Measurements from ENCODE around the gene CDX4. TPM values are rescaled to one million over a fixed set of nuclear protein-coding genes. Genes with fewer than 3 reads are reported as not detected.

The CDX4 gene
- polyA plus RNA-seq, 1 of the 3 experiments (the other 2 are of a cell fraction) = not detected

DNA sequence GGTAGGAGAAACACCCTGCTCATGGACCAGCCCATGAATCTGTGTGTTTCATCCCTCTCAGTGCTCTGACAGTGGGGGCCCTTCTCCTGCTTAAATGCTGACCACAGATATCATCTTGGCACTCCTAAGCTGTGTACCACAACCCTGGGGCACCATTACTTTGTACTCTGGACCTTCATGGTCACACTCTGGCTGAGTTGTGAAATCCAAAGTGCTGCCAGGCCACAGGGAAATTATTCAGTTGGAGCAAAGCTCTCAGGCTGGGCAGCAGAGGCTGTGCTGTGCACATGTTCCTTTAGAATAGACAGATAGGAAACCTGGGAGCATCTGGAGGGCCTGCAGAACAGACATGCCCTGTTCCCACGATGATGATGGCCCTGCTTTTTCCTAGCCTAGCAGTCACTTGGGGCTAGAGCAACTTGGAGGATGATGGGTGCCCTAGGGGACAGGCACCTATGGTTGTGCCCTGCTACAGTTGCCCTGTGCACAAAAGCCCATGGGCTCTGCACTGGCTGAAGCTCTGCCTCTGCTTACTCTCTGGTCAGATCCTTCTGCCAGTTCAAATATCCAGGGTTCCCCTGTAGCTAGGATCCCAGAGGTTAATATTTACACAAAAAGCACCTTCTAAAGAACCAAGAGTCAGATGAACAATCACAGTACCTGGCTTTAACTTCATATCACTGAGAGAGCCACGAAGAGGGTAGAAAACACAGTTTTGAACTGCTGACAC lies 48.5 kb upstream of the CDX4 start (continued):
- TF ChIP-seq PBX3 (IDR thresholded peaks at IDR 0.05) = no peak
- TF ChIP-seq CHD2 (IDR thresholded peaks at IDR 0.05; ENCODE audit: low read length, partially characterized antibody) = no peak
- no peak for TF ChIP-seq MEF2A (IDR thresholded peaks at IDR 0.05; ENCODE audit: borderline replicate concordance, low read depth)
- no peak for TF ChIP-seq NRF1 (IDR thresholded peaks at IDR 0.05; ENCODE audit: low read depth, low read length)
- no peak for TF ChIP-seq MAX (IDR thresholded peaks at IDR 0.05; ENCODE audit: low read depth)

- Histone ChIP-seq H3K36me3 (replicated peaks in 1 of 2; ENCODE audit: control insufficient read depth in 1 of 2, insufficient read depth in 2 of 2, low read length in 1 of 2) (no peaks in the 10 kb centered on the region), H3K27ac (ENCODE audit: low read depth in 2 of 2, low read length in 1 of 2) (no peak overlapping the region), H4K20me1 (ENCODE audit: insufficient read depth) (no peaks in the 10 kb centered on the region), H3K27me3 (ENCODE audit: insufficient read depth) (no peaks in the 10 kb centered on the region), H3K79me2 (ENCODE audit: insufficient read depth) (no peaks in the 10 kb centered on the region), H3K4me1 (ENCODE audit: control insufficient read depth in 1 of 2, insufficient read depth in 2 of 2, low read depth in 1 of 2, low read length in 1 of 2) (no peaks in the 10 kb centered on the region), H3K9ac (no peak overlapping the region), H2AFZ (ENCODE audit: low read depth) (no peak overlapping the region), H3K9me3 (no peaks in the 10 kb centered on the region), H3F3A (replicated peaks; ENCODE audit: insufficient read depth) (no peaks in the 10 kb centered on the region), H3K4me2 (no peak overlapping the region), H3K4me3 (ENCODE audit: low read depth in 2 of 2, low read length in 1 of 2) (no peak overlapping the region), H3K9me2 (no peaks in the 10 kb centered on the region)
- no peak for TF ChIP-seq MXI1 (IDR thresholded peaks at IDR 0.05; ENCODE audit: low read depth, low read length)
- TF ChIP-seq GABPA (IDR thresholded peaks at IDR 0.05; ENCODE audit: low read depth) = no peak
- TF ChIP-seq IRF3 (IDR thresholded peaks at IDR 0.05; ENCODE audit: low read depth, low read length) = no peak
- TF ChIP-seq, protein P1, sequence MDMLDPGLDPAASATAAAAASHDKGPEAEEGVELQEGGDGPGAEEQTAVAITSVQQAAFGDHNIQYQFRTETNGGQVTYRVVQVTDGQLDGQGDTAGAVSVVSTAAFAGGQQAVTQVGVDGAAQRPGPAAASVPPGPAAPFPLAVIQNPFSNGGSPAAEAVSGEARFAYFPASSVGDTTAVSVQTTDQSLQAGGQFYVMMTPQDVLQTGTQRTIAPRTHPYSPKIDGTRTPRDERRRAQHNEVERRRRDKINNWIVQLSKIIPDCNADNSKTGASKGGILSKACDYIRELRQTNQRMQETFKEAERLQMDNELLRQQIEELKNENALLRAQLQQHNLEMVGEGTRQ (IDR thresholded peaks at IDR 0.05; ENCODE audit: borderline replicate concordance, low read depth, low read length) = no peak
- no peak for TF ChIP-seq EZH2phosphoT487 (IDR thresholded peaks at IDR 0.05; ENCODE audit: borderline replicate concordance, low read depth)
- no peak for TF ChIP-seq RAD21 (IDR thresholded peaks at IDR 0.05; ENCODE audit: low read length)
- TF ChIP-seq FOXJ3 (CRISPR knock-in tag; IDR thresholded peaks at IDR 0.05) = no peak
- no peak for TF ChIP-seq SMC3 (IDR thresholded peaks at IDR 0.05; ENCODE audit: low read depth, low read length)
- no peak for TF ChIP-seq EP300 (IDR thresholded peaks at IDR 0.05; ENCODE audit: borderline replicate concordance in 1 of 2, low read depth in 1 of 2, low read length in 1 of 2)
- TF ChIP-seq, protein P2, sequence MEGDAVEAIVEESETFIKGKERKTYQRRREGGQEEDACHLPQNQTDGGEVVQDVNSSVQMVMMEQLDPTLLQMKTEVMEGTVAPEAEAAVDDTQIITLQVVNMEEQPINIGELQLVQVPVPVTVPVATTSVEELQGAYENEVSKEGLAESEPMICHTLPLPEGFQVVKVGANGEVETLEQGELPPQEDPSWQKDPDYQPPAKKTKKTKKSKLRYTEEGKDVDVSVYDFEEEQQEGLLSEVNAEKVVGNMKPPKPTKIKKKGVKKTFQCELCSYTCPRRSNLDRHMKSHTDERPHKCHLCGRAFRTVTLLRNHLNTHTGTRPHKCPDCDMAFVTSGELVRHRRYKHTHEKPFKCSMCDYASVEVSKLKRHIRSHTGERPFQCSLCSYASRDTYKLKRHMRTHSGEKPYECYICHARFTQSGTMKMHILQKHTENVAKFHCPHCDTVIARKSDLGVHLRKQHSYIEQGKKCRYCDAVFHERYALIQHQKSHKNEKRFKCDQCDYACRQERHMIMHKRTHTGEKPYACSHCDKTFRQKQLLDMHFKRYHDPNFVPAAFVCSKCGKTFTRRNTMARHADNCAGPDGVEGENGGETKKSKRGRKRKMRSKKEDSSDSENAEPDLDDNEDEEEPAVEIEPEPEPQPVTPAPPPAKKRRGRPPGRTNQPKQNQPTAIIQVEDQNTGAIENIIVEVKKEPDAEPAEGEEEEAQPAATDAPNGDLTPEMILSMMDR (IDR thresholded peaks at IDR 0.05) = no peak
- TF ChIP-seq TCF12 (IDR thresholded peaks at IDR 0.05) = no peak
- no peak for TF ChIP-seq RXRA (IDR thresholded peaks at IDR 0.05; ENCODE audit: borderline replicate concordance, low read depth)
- 2% methylated on average over 4 of the region's 4 CpGs for WGBS (ENCODE audit: low lambda C conversion rate)
- ChIA-PET POLR2A (no interaction called here), CTCF (no interaction called here)
- DNase-seq = no peak
These were observed 46.6 kb upstream of the CDX4 start for GRCh38 chrX:73400136-73400748.

Data from SK-N-SH (cell line).